Ishikawa (cell line): Measurements from ENCODE around the gene ARHGEF40.

Experiments used
- CEBPB ChIP-seq: IDR thresholded peaks from 2 replicates; pipeline ENCODE4 v1.6.1; 2012
- CREB1 ChIP-seq: IDR thresholded peaks from 2 replicates; pipeline ENCODE4 v1.6.1; 2012; ENCODE audit warnings: low read depth
- EGR1 ChIP-seq: IDR thresholded peaks from 2 replicates; pipeline ENCODE4 v1.6.1; 2012
- EP300 ChIP-seq: IDR thresholded peaks from 2 replicates; pipeline ENCODE4 v1.6.1; 2012; ENCODE audit warnings: borderline replicate concordance
- FOXM1 ChIP-seq: IDR thresholded peaks from 2 replicates; pipeline ENCODE4 v1.6.1; 2012; ENCODE audit warnings: low read depth, borderline replicate concordance
- MAX ChIP-seq: IDR thresholded peaks from 2 replicates; pipeline ENCODE4 v1.6.1; 2012
- NFIC ChIP-seq: IDR thresholded peaks from 2 replicates; pipeline ENCODE4 v1.6.1; 2012
- RAD21 ChIP-seq: IDR thresholded peaks from 2 replicates; pipeline ENCODE4 v1.6.1; 2012; ENCODE audit warnings: low read depth
- REST ChIP-seq: IDR thresholded peaks from 2 replicates; pipeline ENCODE4 v1.6.1; 2012; ENCODE audit warnings: low read depth, mild to moderate bottlenecking
- TAF1 ChIP-seq: IDR thresholded peaks from 2 replicates; pipeline ENCODE4 v1.6.1; 2012; ENCODE audit warnings: low read depth, mild to moderate bottlenecking
- TCF12 ChIP-seq: IDR thresholded peaks from 2 replicates; pipeline ENCODE4 v1.6.1; 2012; ENCODE audit warnings: low read depth
- TEAD4 ChIP-seq: IDR thresholded peaks from 2 replicates; pipeline ENCODE4 v1.6.1; 2012
- USF1 ChIP-seq: IDR thresholded peaks from 2 replicates; pipeline ENCODE4 v1.6.1; 2012
- YY1 ChIP-seq: IDR thresholded peaks from 2 replicates; pipeline ENCODE4 v1.6.1; 2012; ENCODE audit warnings: low read depth
- ZBTB7A ChIP-seq: IDR thresholded peaks from 2 replicates; pipeline ENCODE4 v1.6.1; 2012; ENCODE audit warnings: low read depth

ARHGEF40 gene

GRCh38 chr14:21073921-21074320 lies 3.8 kb downstream of the ARHGEF40 start:
- no peak for TF ChIP-seq NFIC
- no peak for TF ChIP-seq CEBPB
- TF ChIP-seq ZBTB7A = no peak

GRCh38 chr14:21074398-21075272 lies 4.5 kb downstream of the ARHGEF40 start:
- TF ChIP-seq TCF12 (no peak), TEAD4 (no peak), USF1 (no peak), RAD21 (no peak), TAF1 (no peak), CEBPB (no peak), REST (no peak), FOXM1 (no peak), MAX (no peak), NFIC (no peak), YY1 (no peak), ZBTB7A (no peak), EGR1 (no peak), EP300 (no peak), CREB1 (no peak)

GRCh38 chr14:21075719-21076437 lies 5.8 kb downstream of the ARHGEF40 start:
- TF ChIP-seq TCF12 (no peak), EGR1 (no peak), NFIC (no peak), RAD21 (no peak), MAX (no peak), YY1 (no peak), REST (no peak), USF1 (no peak), TEAD4 (no peak), TAF1 (no peak), FOXM1 (no peak), CREB1 (no peak), ZBTB7A (no peak), CEBPB (no peak), EP300 (no peak)

DNA sequence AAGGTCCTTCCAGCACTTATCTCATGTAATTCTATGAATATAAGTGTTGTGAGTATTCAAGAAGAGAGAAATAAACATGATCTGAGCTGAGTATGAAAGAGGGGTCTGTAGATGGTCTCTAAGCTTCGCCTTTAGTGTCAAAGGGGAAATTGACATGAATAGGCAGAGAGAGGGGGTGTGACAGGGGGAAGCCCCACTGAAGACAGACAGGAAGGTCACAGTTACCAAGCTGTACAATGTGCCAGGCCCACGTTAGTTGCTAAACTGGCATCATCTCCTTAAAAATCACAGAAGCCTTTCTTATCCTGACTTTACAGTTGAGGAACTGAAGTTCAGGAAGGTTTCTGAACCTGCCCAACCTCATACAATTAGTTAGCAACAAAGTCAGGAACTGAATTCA lies 7.6 kb downstream of the ARHGEF40 start:
- TF ChIP-seq ZBTB7A (no peak), TEAD4 (no peak), REST (no peak)
